ENCODE results near the gene UGT2B15.

DNA sequence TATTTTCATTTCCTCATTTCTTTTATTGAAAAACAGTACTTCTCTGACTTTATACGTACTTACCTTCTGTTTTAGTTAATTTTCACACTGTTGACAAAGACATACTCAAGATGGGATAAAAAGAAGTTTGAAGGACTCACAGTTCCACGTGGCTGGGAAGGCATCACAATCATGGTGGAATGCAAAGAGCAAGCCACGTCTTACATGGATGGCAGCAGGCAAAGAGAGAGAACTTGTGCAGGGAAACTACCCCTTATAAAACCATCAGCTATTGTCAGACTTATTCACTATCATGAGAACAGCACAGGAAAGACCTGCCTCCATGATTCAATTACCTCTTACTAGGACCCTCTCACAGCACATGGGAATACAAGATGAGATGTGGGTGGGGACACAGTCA, 20.7 kb upstream of the UGT2B15 start:
- TF ChIP-seq GATA3 (IDR thresholded peaks at IDR 0.05; ENCODE audit: low read depth, low read length) (no peak), GATA2 (IDR thresholded peaks at IDR 0.05; ENCODE audit: low read depth, low read length) (no peak)
